HG03045 (cell line): ENCODE data around the gene PTER.

ENCODE experiments used
- ATAC-seq: cut with Tn5 transposase; IDR thresholded peaks from one replicate; pipeline ENCODE4 v1.9.1; 2021; ENCODE audit warnings: mild to moderate bottlenecking, moderate library complexity; ENCODE audit not compliant: unreplicated experiment

Gene PTER

GRCh38 chr10:16470747-16471146, 33.9 kb downstream of the PTER start:
- ATAC-seq = no peak

GRCh38 chr10:16472828-16473227, 36.0 kb downstream of the PTER start:
- ATAC-seq = no peak

GRCh38 chr10:16477757-16478156, 40.9 kb downstream of the PTER start:
- ATAC-seq = no peak

- ATAC-seq = no peak
Measured at GRCh38 chr10:16478801-16479200, 42.0 kb downstream of the PTER start.

GRCh38 chr10:16481052-16481728, 44.4 kb downstream of the PTER start:
- ATAC-seq = no peak

- ATAC-seq = no peak
Measured at GRCh38 chr10:16483241-16483917, 46.6 kb downstream of the PTER start.

GRCh38 chr10:16490511-16490910, 53.7 kb downstream of the PTER start:
- ATAC-seq = no peak

GRCh38 chr10:16491933-16492332, 55.1 kb downstream of the PTER start:
- no peak for ATAC-seq

GRCh38 chr10:16493884-16494536, 57.2 kb downstream of the PTER start:
- ATAC-seq = no peak

- ATAC-seq = no peak
Measured at GRCh38 chr10:16497911-16498310, 61.1 kb downstream of the PTER start.

GRCh38 chr10:16505161-16505560, 68.4 kb downstream of the PTER start:
- no peak for ATAC-seq

- no peak for ATAC-seq
Measured at GRCh38 chr10:16509996-16510395, 73.2 kb downstream of the PTER start.

- ATAC-seq = no peak
Measured at GRCh38 chr10:16510843-16511242, 74.0 kb downstream of the PTER start.

GRCh38 chr10:16518822-16519221, 82.0 kb downstream of the PTER start:
- ATAC-seq = no peak

- no peak for ATAC-seq
Measured at GRCh38 chr10:16519250-16519907, 82.6 kb downstream of the PTER start.

GRCh38 chr10:16519908-16520861, 83.4 kb downstream of the PTER start:
- peak; percentile 35 for ATAC-seq

GRCh38 chr10:16520900-16521299, 84.1 kb downstream of the PTER start:
- peak; percentile 60 for ATAC-seq

GRCh38 chr10:16521311-16522016, 84.7 kb downstream of the PTER start, which contains the start of gene C1QL3:
C1QL3 (minus strand) TSS chr10:16521879; CDS start chr10:16521065, 814 bp downstream.
- peak; percentile 41 for ATAC-seq

- ATAC-seq = no peak
Measured at GRCh38 chr10:16527452-16527851, 90.6 kb downstream of the PTER start.

- no peak for ATAC-seq
Measured at GRCh38 chr10:16529853-16530252, 93.0 kb downstream of the PTER start.
